Urinary bladder (tissue), 4 donors: ENCODE data around the gene DYDC1. TPM values are rescaled to one million over a fixed set of nuclear protein-coding genes. Genes with fewer than 3 reads are reported as not detected.

Source experiments
- DNase-seq: peaks from one replicate; pipeline ENCODE4 v3.0.0-alpha.2; 2015; ENCODE audit errors: extremely low spot score
- H3K27ac ChIP-seq: one replicate; pipeline ENCODE4 v1.5.1; 2013; ENCODE audit warnings: low read depth, mild to moderate bottlenecking, moderate library complexity
- H3K36me3 ChIP-seq: one replicate; pipeline ENCODE4 v1.6.1; 2013; ENCODE audit warnings: mild to moderate bottlenecking, moderate library complexity; ENCODE audit not compliant: insufficient read depth
- H3K4me1 ChIP-seq: one replicate; pipeline ENCODE4 v1.6.1; 2013; ENCODE audit warnings: mild to moderate bottlenecking, moderate library complexity; ENCODE audit not compliant: insufficient read depth
- H3K4me3 ChIP-seq: one replicate; pipeline ENCODE4 v1.5.1; 2013; ENCODE audit warnings: low read depth, low read length
- WGBS: extraction: QIAGEN DNeasy Blood & Tissue Kit; methylation state at CpG from one replicate; pipeline ENCODE4 v1.1.7; 2013; 5-methylcytosine and 5-hydroxymethylcytosine counted together
- polyA plus RNA-seq: library from polyadenylated mRNA; stranded (reverse); fragments of 200-250 nt; gene quantifications from one replicate; pipeline ENCODE4 v1.2.3, GENCODE V29; 2013
- total RNA-seq: library from RNA; depleted of rRNA; stranded (reverse); fragments of >200 nt; gene quantifications from one replicate; pipeline ENCODE4 v1.2.3, GENCODE V29; 2014
- donor health status: healthy with polysubstance abuse.
- donor health status: healthy.

Gene DYDC1
- total and polyA plus RNA-seq, 2 donors: not detected

GRCh38 chr10:80288849-80289248 is 67.7 kb downstream of the DYDC1 start:
- H3K36me3 ChIP-seq: no peaks in the 10 kb centered on the region
- WGBS: 90% methylated on average over 5 of the region's 5 CpGs
- H3K27ac ChIP-seq: no peak overlapping the region
- DNase-seq: no peak
- no peak overlapping the region for H3K4me3 ChIP-seq
- H3K4me1 ChIP-seq: no peaks in the 10 kb centered on the region

Other genes starting within 250 kb of the DYDC1 start
- gene PLAC9, start 224.0 kb downstream of the DYDC1 start, total RNA-seq: 64.9 TPM
- gene PLAC9, start 224.0 kb downstream of the DYDC1 start, polyA plus RNA-seq: 54.3 TPM
- 41.8 TPM for gene ANXA11, start 151.2 kb downstream of the DYDC1 start, total RNA-seq
- 114 TPM for gene ANXA11, start 151.2 kb downstream of the DYDC1 start, polyA plus RNA-seq
- gene MAT1A, start 67.1 kb downstream of the DYDC1 start, total RNA-seq: not detected
- gene MAT1A, start 67.1 kb downstream of the DYDC1 start, polyA plus RNA-seq: 0.37 TPM
- not detected for gene DYDC2, start within 50 bp of the DYDC1 start, total RNA-seq
- not detected for gene DYDC2, start within 50 bp of the DYDC1 start, polyA plus RNA-seq
- gene PRXL2A, start 51.8 kb upstream of the DYDC1 start, total RNA-seq: 52.9 TPM
- gene PRXL2A, start 51.8 kb upstream of the DYDC1 start, polyA plus RNA-seq: 59.1 TPM
- gene TSPAN14, start 97.6 kb upstream of the DYDC1 start, total RNA-seq: 26.4 TPM
- 65.1 TPM for gene TSPAN14, start 97.6 kb upstream of the DYDC1 start, polyA plus RNA-seq
- gene SH2D4B, start 181.1 kb upstream of the DYDC1 start, total RNA-seq: 0.16 TPM
- not detected for gene SH2D4B, start 181.1 kb upstream of the DYDC1 start, polyA plus RNA-seq